Endothelial cell of umbilical vein (primary cell): ENCODE results near the gene BANK1.

ENCODE experiments used
- EZH2 ChIP-seq: IDR thresholded peaks from 2 replicates; pipeline ENCODE4 v1.6.1; 2012; ENCODE audit warnings: borderline replicate concordance, low read depth, mild to moderate bottlenecking, moderate library complexity, low read length, inconsistent platforms; ENCODE audit not compliant: severe bottlenecking
- MAX ChIP-seq: IDR thresholded peaks from 2 replicates; pipeline ENCODE4 v1.6.1; 2011; ENCODE audit not compliant: insufficient read depth, insufficient read length
- POLR2A ChIP-seq: IDR thresholded peaks from 2 replicates; pipeline ENCODE4 v1.6.1; 2012; ENCODE audit warnings: low read depth, mild to moderate bottlenecking, control low read depth, low read length
- POLR2AphosphoS5 ChIP-seq: IDR thresholded peaks from 2 replicates; pipeline ENCODE4 v1.6.1; 2012; ENCODE audit warnings: low read depth, mild to moderate bottlenecking, control low read depth, low read length, moderate library complexity; ENCODE audit not compliant: insufficient read depth
- TF ChIP-seq, protein P1 (sequence below), 2 donors: IDR thresholded peaks; 1 replicate in 1 of 2; 2 replicates in 1 of 2; pipeline ENCODE4 v1.5.1; 2011; ENCODE audit warnings: low read length in 2 of 2, mild to moderate bottlenecking in 2 of 2, moderate library complexity in 2 of 2, control low read depth in 1 of 2, inconsistent platforms in 1 of 2, low read depth in 1 of 2; ENCODE audit not compliant: insufficient read depth in 1 of 2; ENCODE audit errors: extremely low read depth in 1 of 2

DNA sequence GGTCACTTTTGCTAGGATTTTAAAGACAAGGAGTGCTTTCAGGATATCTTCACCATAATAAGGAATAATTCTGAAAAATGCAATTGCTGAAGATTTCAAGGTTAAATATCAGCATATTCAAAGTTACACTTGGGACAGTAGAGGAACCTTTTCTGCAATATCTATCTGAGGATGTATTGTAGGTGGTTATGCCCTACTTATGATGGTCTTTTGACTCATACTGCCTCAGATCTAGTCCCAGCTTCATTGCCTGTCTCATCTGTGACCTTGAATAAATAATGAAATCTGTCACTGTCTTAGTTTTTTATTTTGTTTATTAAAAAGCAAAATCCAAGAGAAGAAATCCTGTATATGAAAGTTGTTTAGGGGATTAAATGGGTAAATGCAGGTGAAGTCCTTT is 2.9 kb downstream of the BANK1 start:
- no peak for TF ChIP-seq POLR2A
- TF ChIP-seq, protein P1, sequence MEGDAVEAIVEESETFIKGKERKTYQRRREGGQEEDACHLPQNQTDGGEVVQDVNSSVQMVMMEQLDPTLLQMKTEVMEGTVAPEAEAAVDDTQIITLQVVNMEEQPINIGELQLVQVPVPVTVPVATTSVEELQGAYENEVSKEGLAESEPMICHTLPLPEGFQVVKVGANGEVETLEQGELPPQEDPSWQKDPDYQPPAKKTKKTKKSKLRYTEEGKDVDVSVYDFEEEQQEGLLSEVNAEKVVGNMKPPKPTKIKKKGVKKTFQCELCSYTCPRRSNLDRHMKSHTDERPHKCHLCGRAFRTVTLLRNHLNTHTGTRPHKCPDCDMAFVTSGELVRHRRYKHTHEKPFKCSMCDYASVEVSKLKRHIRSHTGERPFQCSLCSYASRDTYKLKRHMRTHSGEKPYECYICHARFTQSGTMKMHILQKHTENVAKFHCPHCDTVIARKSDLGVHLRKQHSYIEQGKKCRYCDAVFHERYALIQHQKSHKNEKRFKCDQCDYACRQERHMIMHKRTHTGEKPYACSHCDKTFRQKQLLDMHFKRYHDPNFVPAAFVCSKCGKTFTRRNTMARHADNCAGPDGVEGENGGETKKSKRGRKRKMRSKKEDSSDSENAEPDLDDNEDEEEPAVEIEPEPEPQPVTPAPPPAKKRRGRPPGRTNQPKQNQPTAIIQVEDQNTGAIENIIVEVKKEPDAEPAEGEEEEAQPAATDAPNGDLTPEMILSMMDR (IDR thresholded peaks at IDR 0.05; ENCODE audit: extremely low read depth in 1 of 2, insufficient read depth in 1 of 2, low read depth in 1 of 2, low read length in 2 of 2) = no peak
- no peak for TF ChIP-seq EZH2
- TF ChIP-seq POLR2AphosphoS5 = no peak
- TF ChIP-seq MAX = no peak
